Sigmoid colon (tissue), 7 donors: ENCODE results near the gene SHISAL1. TPM values are rescaled to one million over a fixed set of nuclear protein-coding genes. Genes with fewer than 3 reads are reported as not detected.
A peak's percentile ranks its signal among the peaks of the same experiment; 100 is the strongest.

Source experiments
- DNase-seq: peaks from one replicate; pipeline ENCODE4 v3.0.0-alpha.2; 2019
- H3K27ac ChIP-seq, 4 donors: fragments of 200-600 bp; sonication (generic); one replicate each; pipeline ENCODE4 v1.5.1; 2016 to 2019; ENCODE audit warnings: mild to moderate bottlenecking in 1 of 4
- H3K27me3 ChIP-seq, 3 donors: fragments of 200-600 bp; sonication (generic); one replicate each; pipeline ENCODE4 v1.5.1; 2019; ENCODE audit warnings: mild to moderate bottlenecking in 1 of 3
- H3K36me3 ChIP-seq, 4 donors: fragments of 200-600 bp; sonication (generic); one replicate each; pipeline ENCODE4 v1.5.1; 2016 to 2019
- H3K4me1 ChIP-seq, 4 donors: fragments of 200-600 bp; sonication (generic); one replicate each; pipeline ENCODE4 v1.5.1; 2017 to 2019
- H3K4me3 ChIP-seq, 4 donors: fragments of 200-600 bp; sonication (generic); one replicate each; pipeline ENCODE4 v1.5.1; 2017 to 2019; ENCODE audit warnings: mild to moderate bottlenecking in 2 of 4, moderate library complexity in 1 of 4
- H3K9me3 ChIP-seq, 4 donors: fragments of 200-600 bp in 3 of 4; sonication (generic) in 3 of 4; one replicate each; pipeline versions ENCODE4 v1.5.1 to v1.6.1; 2013 to 2019
- EP300 ChIP-seq, 4 donors: sonication (generic); formaldehyde crosslinking; IDR thresholded peaks; one replicate each; pipeline ENCODE4 v1.6.1; 2017; ENCODE audit warnings: antibody characterized with exemption in 4 of 4
- POLR2A ChIP-seq, 2 donors: fragments of 450-650 bp; IDR thresholded peaks; one replicate each; pipeline ENCODE4 v1.6.1; 2016; ENCODE audit warnings: antibody characterized with exemption in 2 of 2, mild to moderate bottlenecking in 2 of 2, moderate library complexity in 2 of 2
- POLR2AphosphoS5 ChIP-seq, 4 donors: sonication (generic); formaldehyde crosslinking; IDR thresholded peaks; one replicate each; pipeline ENCODE4 v1.6.1; 2017; ENCODE audit warnings: antibody characterized with exemption in 4 of 4
- WGBS, 2 donors: extraction: QIAGEN DNeasy Blood & Tissue Kit; methylation state at CpG; one replicate each; pipeline ENCODE4 v1.1.7; 2013; 5-methylcytosine and 5-hydroxymethylcytosine counted together
- intact Hi-C: fragments of 100-400 bp; cut with DNase I; formaldehyde crosslinking; loops from one replicate; pipeline ENCODE4 v1.15.1; 2023
- polyA plus RNA-seq, 3 donors: library from polyadenylated mRNA; stranded (reverse); fragments of 200-250 nt; gene quantifications; one replicate each; pipeline ENCODE4 v1.2.3, GENCODE V29; 2013
- total RNA-seq, 4 donors: library from RNA; depleted of rRNA; stranded (reverse); fragments of >200 nt; gene quantifications; one replicate each; pipeline ENCODE4 v1.1.0, GENCODE V29; 2016
- TF ChIP-seq, protein P1 (sequence below), 4 experiments: fragments of 450-650 bp in 3 of 4; fragments of 200-600 bp in 1 of 4; IDR thresholded peaks; one replicate each; pipeline ENCODE4 v1.5.1; 2016 to 2019; ENCODE audit warnings: antibody characterized with exemption in 4 of 4, mild to moderate bottlenecking in 3 of 4, moderate library complexity in 2 of 4
- donor health status: healthy with polysubstance abuse.
- donor health status: Bipolar disorder and iron deficiency.
- donor health status: healthy.

SHISAL1 gene
- total and polyA plus RNA-seq, 7 donors, result 0.23 to 32.4 (median 20.7) TPM

DNA sequence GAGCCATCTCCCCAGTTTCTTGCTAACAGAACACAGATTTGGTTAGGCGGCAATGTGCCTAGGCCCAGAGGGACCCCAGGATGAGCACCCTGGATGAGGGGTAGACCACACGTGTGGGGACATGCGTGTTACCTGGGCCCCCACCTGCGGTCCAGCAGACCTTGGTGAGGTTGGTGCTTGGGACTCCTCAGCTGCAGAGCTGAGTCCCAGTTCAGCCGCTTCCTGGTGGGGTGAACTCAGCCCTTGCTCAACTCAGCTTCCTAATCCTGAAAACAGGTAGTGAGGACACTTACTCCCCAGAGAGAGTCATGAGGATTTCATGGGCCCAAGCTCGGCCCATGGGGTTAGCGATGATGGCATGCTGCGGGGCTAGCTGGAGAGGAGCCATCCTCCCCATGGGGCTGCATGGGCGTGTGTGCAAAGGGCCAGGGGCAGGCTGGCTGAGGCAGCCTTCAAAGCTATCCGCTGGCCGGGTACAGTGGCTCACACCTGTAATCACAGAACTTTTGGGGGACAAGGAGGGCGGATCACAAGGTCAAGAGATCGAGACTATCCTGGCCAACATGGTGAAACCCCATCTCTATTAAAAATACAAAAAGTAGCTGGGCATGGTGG, 46.9 kb upstream of the SHISAL1 start:
- H3K4me3 ChIP-seq, result no peak overlapping the region
- no peaks in the 10 kb centered on the region for H3K9me3 ChIP-seq
- H3K27ac ChIP-seq, result peak overlapping the region; percentile 82 to 87 (median 86)
- H3K27me3 ChIP-seq, result no peaks in the 10 kb centered on the region
- 82 to 94% methylated on average over 13 of the region's 13 CpGs for WGBS, 2 donors
- TF ChIP-seq POLR2A (IDR thresholded peaks at IDR 0.05) (no peak), EP300 (IDR thresholded peaks at IDR 0.05) (no peak), POLR2AphosphoS5 (IDR thresholded peaks at IDR 0.05) (no peak)
- TF ChIP-seq, protein P1, sequence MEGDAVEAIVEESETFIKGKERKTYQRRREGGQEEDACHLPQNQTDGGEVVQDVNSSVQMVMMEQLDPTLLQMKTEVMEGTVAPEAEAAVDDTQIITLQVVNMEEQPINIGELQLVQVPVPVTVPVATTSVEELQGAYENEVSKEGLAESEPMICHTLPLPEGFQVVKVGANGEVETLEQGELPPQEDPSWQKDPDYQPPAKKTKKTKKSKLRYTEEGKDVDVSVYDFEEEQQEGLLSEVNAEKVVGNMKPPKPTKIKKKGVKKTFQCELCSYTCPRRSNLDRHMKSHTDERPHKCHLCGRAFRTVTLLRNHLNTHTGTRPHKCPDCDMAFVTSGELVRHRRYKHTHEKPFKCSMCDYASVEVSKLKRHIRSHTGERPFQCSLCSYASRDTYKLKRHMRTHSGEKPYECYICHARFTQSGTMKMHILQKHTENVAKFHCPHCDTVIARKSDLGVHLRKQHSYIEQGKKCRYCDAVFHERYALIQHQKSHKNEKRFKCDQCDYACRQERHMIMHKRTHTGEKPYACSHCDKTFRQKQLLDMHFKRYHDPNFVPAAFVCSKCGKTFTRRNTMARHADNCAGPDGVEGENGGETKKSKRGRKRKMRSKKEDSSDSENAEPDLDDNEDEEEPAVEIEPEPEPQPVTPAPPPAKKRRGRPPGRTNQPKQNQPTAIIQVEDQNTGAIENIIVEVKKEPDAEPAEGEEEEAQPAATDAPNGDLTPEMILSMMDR (IDR thresholded peaks at IDR 0.05), result no peak
- H3K36me3 ChIP-seq, result no peaks in the 10 kb centered on the region
- H3K4me1 ChIP-seq, result peaks cover 0 to 83% (median 74%) of the 10 kb centered on the region in 4 donors
- intact Hi-C loops, result loop anchor here (2.0 to 5.0 kb wide), 5 partner anchors 47 to 272 kb away; partner anchors contain the start of genes RTL6 and SHISAL1
- DNase-seq, result peak; percentile 67

DNA sequence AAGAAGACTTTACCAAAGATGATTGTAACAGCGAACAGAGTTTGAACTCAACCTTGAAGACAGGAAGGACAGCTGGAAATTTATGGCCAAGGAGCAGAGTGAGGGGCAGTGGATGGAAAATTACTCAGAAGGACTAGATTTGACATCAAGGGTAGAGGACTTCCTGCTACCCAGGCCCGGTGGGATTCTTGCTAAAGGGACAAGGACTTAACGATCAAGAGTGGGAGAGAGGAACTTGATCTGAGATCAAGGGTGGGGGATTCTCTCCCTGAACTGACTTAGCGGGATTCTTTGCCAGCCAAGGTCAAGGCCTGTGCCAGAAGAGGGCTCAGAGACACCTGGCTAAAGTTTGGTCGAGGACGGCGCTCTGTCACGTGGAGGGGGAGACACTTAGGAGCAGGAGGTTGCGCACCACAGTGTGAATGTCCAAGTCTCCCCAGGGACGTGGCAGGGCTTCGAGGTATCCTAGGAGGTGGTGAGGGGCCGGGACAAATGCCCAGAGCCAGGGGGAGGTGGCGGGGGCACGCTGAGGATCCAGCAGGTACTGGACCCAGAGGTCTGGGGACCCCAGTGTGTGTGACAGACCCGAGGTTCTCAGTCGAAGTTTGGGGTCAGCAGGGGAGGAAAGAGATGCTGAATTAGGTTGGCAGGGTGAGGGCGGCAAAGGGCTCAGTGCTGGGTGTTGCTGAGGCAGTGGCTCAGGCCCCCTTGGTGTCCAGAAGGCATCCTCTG, 46.1 kb upstream of the SHISAL1 start:
- TF ChIP-seq POLR2A (IDR thresholded peaks at IDR 0.05) (no peak), EP300 (IDR thresholded peaks at IDR 0.05) (no peak), POLR2AphosphoS5 (IDR thresholded peaks at IDR 0.05) (no peak)
- TF ChIP-seq, protein P1 (IDR thresholded peaks at IDR 0.05), result no peak
- no peaks in the 10 kb centered on the region for H3K9me3 ChIP-seq
- no peak overlapping the region for H3K4me3 ChIP-seq
- H3K27me3 ChIP-seq, result no peaks in the 10 kb centered on the region
- H3K4me1 ChIP-seq, result peaks cover 0 to 76% (median 67%) of the 10 kb centered on the region in 4 donors
- 52 to 77% methylated on average over 17 of the region's 17 CpGs for WGBS, 2 donors
- H3K36me3 ChIP-seq, result no peaks in the 10 kb centered on the region
- intact Hi-C loops, result loop anchor here (5.0 kb wide), 1 partner anchor 212 kb away; no protein-coding TSS in a partner anchor
- peak; percentile 72 for DNase-seq
- H3K27ac ChIP-seq, result peak overlapping the region; percentile 82 to 87 (median 86)

DNA sequence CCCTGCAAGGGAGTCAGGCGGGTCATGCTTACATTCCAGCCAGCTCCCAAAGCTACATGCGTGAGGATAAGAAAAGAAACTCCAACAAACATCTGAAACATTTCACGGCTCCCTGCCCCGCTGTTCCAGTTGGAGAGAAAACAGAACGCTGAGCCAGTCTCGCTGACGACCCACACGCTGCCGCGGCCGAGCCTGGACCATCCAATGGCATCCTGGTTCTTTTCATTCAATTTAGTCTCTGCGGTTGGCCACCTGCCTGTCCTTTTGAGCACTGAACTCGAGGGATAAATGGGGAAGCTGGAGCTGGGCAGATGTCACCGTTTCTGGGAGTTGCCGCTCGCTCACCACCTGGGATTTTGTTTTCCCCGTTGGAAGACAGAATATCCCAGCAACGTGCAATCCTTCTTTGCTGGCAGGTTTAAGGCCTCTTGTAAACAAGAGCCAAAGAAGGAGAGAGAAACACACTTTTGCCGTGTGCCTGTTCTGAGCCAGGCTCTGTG, 45.3 kb upstream of the SHISAL1 start:
- DNase-seq, result peak; percentile 91
- H3K4me3 ChIP-seq, result peak overlapping the region in 1 of 4 donors; percentile 8
- H3K4me1 ChIP-seq, result peaks cover 0 to 67% (median 58%) of the 10 kb centered on the region in 4 donors
- H3K27me3 ChIP-seq, result no peaks in the 10 kb centered on the region
- H3K9me3 ChIP-seq, result no peaks in the 10 kb centered on the region
- WGBS, 2 donors, result 44 to 46% methylated on average over 19 of the region's 19 CpGs
- no peaks in the 10 kb centered on the region for H3K36me3 ChIP-seq
- peak overlapping the region; percentile 82 to 87 (median 86) for H3K27ac ChIP-seq
- TF ChIP-seq POLR2AphosphoS5 (IDR thresholded peaks at IDR 0.05) (peak; percentile 62 to 89 (median 86)), POLR2A (IDR thresholded peaks at IDR 0.05) (no peak), EP300 (IDR thresholded peaks at IDR 0.05) (peak in 2 of 4 donors; percentile 67 to 77)
- TF ChIP-seq, protein P1 (IDR thresholded peaks at IDR 0.05), result no peak
- intact Hi-C loops, result loop anchor here (5.0 kb wide), 1 partner anchor 211 kb away; no protein-coding TSS in a partner anchor

DNA sequence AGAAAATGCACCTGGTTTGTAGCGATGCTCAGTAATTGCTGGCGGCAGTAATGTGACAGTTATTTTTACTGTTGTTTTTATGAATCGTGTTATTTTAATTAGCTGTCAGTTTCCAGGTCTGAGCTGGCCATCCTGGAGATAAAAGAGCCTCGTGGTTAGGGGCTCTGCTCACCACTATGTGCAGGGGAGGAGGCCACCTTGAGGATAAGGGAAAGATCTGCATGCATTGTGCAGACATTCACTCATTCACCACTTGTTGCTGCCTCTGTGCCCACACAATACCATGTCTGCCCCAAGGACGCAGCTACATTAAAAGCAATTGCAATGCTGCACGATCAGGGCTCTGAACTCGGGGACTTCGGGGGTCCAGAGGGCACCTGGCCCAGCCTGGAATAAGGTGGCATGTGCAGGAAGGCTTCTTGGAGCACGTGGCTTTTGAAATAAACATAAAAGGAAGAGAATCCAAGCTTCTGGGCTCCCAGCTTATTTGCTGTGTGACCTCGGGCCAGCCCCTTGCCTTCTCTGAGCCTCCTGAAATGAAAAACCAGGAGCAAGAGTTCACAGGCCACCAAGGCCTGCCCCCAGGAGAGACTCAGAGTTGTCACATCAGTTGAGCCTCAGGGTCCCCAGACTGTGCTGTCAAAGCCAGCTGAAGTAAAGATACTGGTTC, 44.7 kb upstream of the SHISAL1 start:
- H3K36me3 ChIP-seq, result no peaks in the 10 kb centered on the region
- no peak overlapping the region for H3K4me3 ChIP-seq
- H3K9me3 ChIP-seq, result no peaks in the 10 kb centered on the region
- TF ChIP-seq, protein P1 (IDR thresholded peaks at IDR 0.05), result peak in 1 of 4 experiments; percentile 21
- TF ChIP-seq POLR2AphosphoS5 (IDR thresholded peaks at IDR 0.05) (peak in 1 of 4 donors; percentile 19), POLR2A (IDR thresholded peaks at IDR 0.05) (no peak)
- intact Hi-C loops, result loop anchor here (5.0 kb wide), 1 partner anchor 210 kb away; no protein-coding TSS in a partner anchor
- H3K4me1 ChIP-seq, result peaks cover 0 to 63% (median 55%) of the 10 kb centered on the region in 4 donors
- no peak for DNase-seq
- 53 to 67% methylated on average over 10 of the region's 10 CpGs for WGBS, 2 donors
- peak overlapping the region; percentile 82 to 87 (median 86) for H3K27ac ChIP-seq
- no peaks in the 10 kb centered on the region for H3K27me3 ChIP-seq
